ENCODE data around the gene POLD4. TPM values are rescaled to one million over a fixed set of nuclear protein-coding genes. Genes with fewer than 3 reads are reported as not detected.

Gene POLD4
- total and polyA plus RNA-seq, 2 donors (not counting 3 experiments of a cell fraction or from before 2014, with no cell fraction given): 50.1 to 204 TPM

DNA sequence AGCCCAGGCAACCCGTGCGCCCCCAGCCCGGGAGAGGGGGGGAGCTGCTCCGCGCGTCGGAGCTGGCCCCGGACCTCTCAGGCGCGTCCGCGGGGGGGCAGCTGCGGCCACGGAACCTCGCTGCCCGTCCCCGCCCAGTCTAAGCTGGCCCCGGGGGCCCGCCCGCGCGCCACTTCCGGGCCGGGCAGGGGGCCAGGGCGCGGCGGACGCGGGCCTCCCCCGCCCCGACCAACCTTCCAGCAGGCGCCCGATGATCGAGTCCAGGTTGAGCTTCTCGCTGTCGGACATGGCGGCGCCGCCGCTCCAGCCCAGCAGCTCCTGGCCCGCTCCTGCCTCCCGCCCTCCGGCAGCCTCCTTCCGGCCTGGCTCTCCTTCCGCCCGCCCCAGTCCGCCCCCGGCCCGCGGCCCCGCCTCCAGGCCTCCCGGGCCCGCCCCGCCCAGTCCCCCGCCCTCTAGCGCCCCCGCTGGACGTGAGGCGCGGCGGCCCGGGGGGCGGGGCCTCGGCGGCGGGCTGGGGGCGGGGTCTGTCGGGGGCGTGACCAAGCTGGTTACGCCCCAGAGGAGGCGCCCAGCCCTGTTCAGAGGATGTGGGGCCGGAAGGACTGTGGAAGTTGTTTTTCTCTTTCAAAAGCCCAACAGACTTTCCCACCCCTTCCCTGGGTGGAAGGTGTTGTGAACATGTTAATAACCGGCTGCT lies 48.3 kb upstream of the POLD4 start, which contains the start of gene PPP1CA:
Gene PPP1CA, minus strand, starts transcription at position 364 of the 697 bp plus-strand sequence. Its CDS starts 76 bp downstream, at position 288.
- Histone ChIP-seq H3K9me1 (replicated peaks; ENCODE audit: control insufficient read depth, extremely low read depth, insufficient read depth, low read length) (no peaks in the 10 kb centered on the region), H4K20me1 (replicated peaks; ENCODE audit: control insufficient read depth, extremely low read depth, insufficient read depth, low read length) (no peaks in the 10 kb centered on the region), H3K36me3 (ENCODE audit: control insufficient read depth in 2 of 2, extremely low read depth in 1 of 2, insufficient read depth in 2 of 2, low read length in 2 of 2) (peaks cover 6 to 22% of the 10 kb centered on the region in 2 experiments), H3K4me3 (replicated peaks in 1 of 3; ENCODE audit: insufficient read depth in 1 of 3, low read depth in 1 of 3, low read length in 3 of 3) (peak within 1 kb of the TSS; percentile 79 to 89 (median 89)), H3K79me2 (ENCODE audit: control insufficient read depth, insufficient read depth, low read length) (peaks cover 19% of the 10 kb centered on the region), H3K9me3 (replicated peaks; ENCODE audit: control insufficient read depth, insufficient read depth, low read length) (no peaks in the 10 kb centered on the region), H3K27me3 (ENCODE audit: control insufficient read depth in 2 of 2, insufficient read depth in 2 of 2, low read length in 2 of 2) (no peaks in the 10 kb centered on the region), H3K27ac (ENCODE audit: insufficient read depth, low read depth, low read length) (peak within 1 kb of the TSS; percentile 81), H3K4me1 (ENCODE audit: control insufficient read depth, extremely low read depth, insufficient read depth, low read length) (peaks cover 18% of the 10 kb centered on the region), H3K4me2 (ENCODE audit: insufficient read depth, low read length) (peak within 1 kb of the TSS; percentile 81), H2AFZ (ENCODE audit: low read depth, low read length) (peak within 1 kb of the TSS; percentile 89), H3K9ac (replicated peaks; ENCODE audit: extremely low read depth, insufficient read depth, low read length) (peak within 1 kb of the TSS; percentile 89)
- intact Hi-C loops (cut with micrococcal nuclease) (loop anchor here (1.0 to 2.0 kb wide), 5 partner anchors 9 to 105 kb away; partner anchors contain the start of genes CORO1B and TMEM134), dilution Hi-C loops (cut with MboI; ENCODE audit: extremely low pct_ligation_motif_present, low sequenced_read_pairs) (no loop called here)
- CTCF ChIA-PET: interaction anchor here (0.7 to 4.2 kb wide), 39 partner anchors 10 to 182 kb away, joined by 3 to 32 read pairs (median 6); partner anchors contain the start of genes AIP, CDK2AP2, CLCF1 and CORO1B
- BruUV-seq (replicated peaks): no TSS peak
- TF ChIP-seq, protein P1, sequence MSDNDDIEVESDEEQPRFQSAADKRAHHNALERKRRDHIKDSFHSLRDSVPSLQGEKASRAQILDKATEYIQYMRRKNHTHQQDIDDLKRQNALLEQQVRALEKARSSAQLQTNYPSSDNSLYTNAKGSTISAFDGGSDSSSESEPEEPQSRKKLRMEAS (IDR thresholded peaks at IDR 0.05; ENCODE audit: insufficient read depth, insufficient read length): no peak
- TF ChIP-seq POLR2A (IDR thresholded peaks at IDR 0.05; ENCODE audit: low read depth, low read length): peak; percentile 90
- TF ChIP-seq, protein P2, sequence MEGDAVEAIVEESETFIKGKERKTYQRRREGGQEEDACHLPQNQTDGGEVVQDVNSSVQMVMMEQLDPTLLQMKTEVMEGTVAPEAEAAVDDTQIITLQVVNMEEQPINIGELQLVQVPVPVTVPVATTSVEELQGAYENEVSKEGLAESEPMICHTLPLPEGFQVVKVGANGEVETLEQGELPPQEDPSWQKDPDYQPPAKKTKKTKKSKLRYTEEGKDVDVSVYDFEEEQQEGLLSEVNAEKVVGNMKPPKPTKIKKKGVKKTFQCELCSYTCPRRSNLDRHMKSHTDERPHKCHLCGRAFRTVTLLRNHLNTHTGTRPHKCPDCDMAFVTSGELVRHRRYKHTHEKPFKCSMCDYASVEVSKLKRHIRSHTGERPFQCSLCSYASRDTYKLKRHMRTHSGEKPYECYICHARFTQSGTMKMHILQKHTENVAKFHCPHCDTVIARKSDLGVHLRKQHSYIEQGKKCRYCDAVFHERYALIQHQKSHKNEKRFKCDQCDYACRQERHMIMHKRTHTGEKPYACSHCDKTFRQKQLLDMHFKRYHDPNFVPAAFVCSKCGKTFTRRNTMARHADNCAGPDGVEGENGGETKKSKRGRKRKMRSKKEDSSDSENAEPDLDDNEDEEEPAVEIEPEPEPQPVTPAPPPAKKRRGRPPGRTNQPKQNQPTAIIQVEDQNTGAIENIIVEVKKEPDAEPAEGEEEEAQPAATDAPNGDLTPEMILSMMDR (IDR thresholded peaks at IDR 0.05; ENCODE audit: extremely low read depth in 1 of 2, insufficient read depth in 1 of 2, low read depth in 1 of 2, low read length in 2 of 2): peak in 1 of 2 donors; percentile 26
- TF ChIP-seq JUN (IDR thresholded peaks at IDR 0.05; ENCODE audit: borderline replicate concordance, insufficient read depth, insufficient read length, low read depth): no peak
- TF ChIP-seq EZH2 (IDR thresholded peaks at IDR 0.05; ENCODE audit: borderline replicate concordance, low read depth, low read length, severe bottlenecking): no peak
- peak; percentile 98 for TF ChIP-seq POLR2AphosphoS5 (IDR thresholded peaks at IDR 0.05; ENCODE audit: insufficient read depth, low read depth, low read length)
- POLR2A ChIA-PET: interaction anchor here (0.6 to 1.8 kb wide), 7 partner anchors 10 to 182 kb away, joined by 3 to 11 read pairs (median 3); partner anchors contain the start of genes AIP, GSTP1 and RAD9A
- peak; percentile 90 for FAIRE-seq
- peak; percentile 85 for DNase-seq (ENCODE audit: low read depth, low spot score)
